Left cardiac atrium (tissue), 4 donors: ENCODE measurements around the gene ZNF335. TPM values are rescaled to one million over a fixed set of nuclear protein-coding genes. Genes with fewer than 3 reads are reported as not detected.
"Not testable (repeated sequence)": the region's sequence is repeated elsewhere in the genome, so short reads cannot be mapped to it uniquely, and the experiment has no call there.

Source experiments
- ATAC-seq, 2 donors: fragments of 200-7000 bp; cut with Tn5 transposase; one replicate each; pipeline ENCODE4 v1.9.1; 2020; ENCODE audit warnings: mild to moderate bottlenecking in 2 of 2, moderate library complexity in 2 of 2
- DNase-seq: peaks from one replicate; pipeline ENCODE4 v3.0.0-alpha.2; 2020
- intact Hi-C, 2 donors: fragments of 100-400 bp; cut with DNase I; formaldehyde crosslinking; loops; one replicate each; pipeline versions ENCODE4 v1.14.1 to v1.15.1; 2022 to 2023
- total RNA-seq, 2 donors: library from RNA; stranded (reverse); fragmentation: NEBNext Ultra II Directional; extraction: Animal tissue kit (Norgen Biotek cat#: 25700); gene quantifications; one replicate each; pipeline ENCODE4 v1.2.1, GENCODE V29; 2021
- donor health status: DM: no; HTN: yes; CAD: no.
- donor health status: DM: no; HTN: yes; CAD: no; lungs with severe emphysema.
- donor health status: DM: yes; HTN: yes; CAD: no.
- donor health status: Dilated cardiomyopathy.

ZNF335 gene
- total RNA-seq, 2 donors from 2014 or later, result 9.1 to 9.8 TPM

GRCh38 chr20:45946149-45946970 lies 25.6 kb downstream of the ZNF335 start:
- intact Hi-C loops, result no loop called here
- DNase-seq, result peak; percentile 67
- peak; percentile 27 to 53 for ATAC-seq

- no peak for ATAC-seq
- intact Hi-C loops, result no loop called here
These were observed 26.3 kb downstream of the ZNF335 start for GRCh38 chr20:45945678-45946148.

GRCh38 chr20:45944965-45945677 lies 26.9 kb downstream of the ZNF335 start:
- intact Hi-C loops, result no loop called here
- no peak for ATAC-seq
- DNase-seq, result no peak

More at GRCh38 chr20:45945678-45946148, 26.3 kb downstream of the ZNF335 start:
- no peak for DNase-seq

GRCh38 chr20:45944151-45944964 lies 27.6 kb downstream of the ZNF335 start:
- ATAC-seq (no peak), DNase-seq (no peak)
- intact Hi-C loops, result no loop called here

GRCh38 chr20:45943613-45944012 lies 28.4 kb downstream of the ZNF335 start:
- intact Hi-C loops, result no loop called here
- no peak for DNase-seq

GRCh38 chr20:45940469-45940868 lies 31.5 kb downstream of the ZNF335 start:
- DNase-seq, result no peak
- ATAC-seq, result no peak
- intact Hi-C loops, result no loop called here

More at GRCh38 chr20:45943613-45944012, 28.4 kb downstream of the ZNF335 start:
- ATAC-seq, result no peak

- DNase-seq (no peak), ATAC-seq (no peak)
- intact Hi-C loops, result no loop called here
These were observed 31.9 kb downstream of the ZNF335 start for GRCh38 chr20:45940053-45940452.

- DNase-seq (no peak), ATAC-seq (no peak)
- intact Hi-C loops, result no loop called here
These were observed 33.1 kb downstream of the ZNF335 start for GRCh38 chr20:45938727-45939438.

GRCh38 chr20:45937765-45938164 lies 34.2 kb downstream of the ZNF335 start:
- ATAC-seq (no peak), DNase-seq (no peak)
- intact Hi-C loops, result loop anchor here in 1 of 2 donors (2.0 kb wide), 1 partner anchor 45 kb away; no protein-coding TSS in a partner anchor

GRCh38 chr20:45935416-45936046 lies 36.5 kb downstream of the ZNF335 start:
- ATAC-seq, result peak in 1 of 2 donors; percentile 3
- intact Hi-C loops, result loop anchor here in 1 of 2 donors (2.0 kb wide), 1 partner anchor 43 kb away; no protein-coding TSS in a partner anchor
- DNase-seq, result no peak

- ATAC-seq (peak; percentile 89 to 92), DNase-seq (peak; percentile 99)
- intact Hi-C loops, result no loop called here
These were observed 37.2 kb downstream of the ZNF335 start, which contains the start of gene PCIF1 for GRCh38 chr20:45934586-45935415. Gene PCIF1 (plus strand): TSS chr20:45934683. CDS start chr20:45939000, 4,317 bp downstream.

- DNase-seq (peak; percentile 81), ATAC-seq (peak; percentile 39 to 46)
- intact Hi-C loops, result no loop called here
These were observed 37.9 kb downstream of the ZNF335 start for GRCh38 chr20:45934046-45934585.

- intact Hi-C loops, result no loop called here
- ATAC-seq (peak; percentile 25 to 51), DNase-seq (peak; percentile 78)
These were observed 38.5 kb downstream of the ZNF335 start for GRCh38 chr20:45933266-45934045.

- ATAC-seq, DNase-seq, intact Hi-C loops: not testable (repeated sequence)
These were observed 40.3 kb downstream of the ZNF335 start for GRCh38 chr20:45931680-45932079.

GRCh38 chr20:45927071-45927878 lies 44.7 kb downstream of the ZNF335 start:
- no peak for DNase-seq
- ATAC-seq, result no peak
- intact Hi-C loops, result no loop called here
